Vagina (tissue), 2 donors: Measurements from ENCODE around the gene ROCK2. TPM values are rescaled to one million over a fixed set of nuclear protein-coding genes. Genes with fewer than 3 reads are reported as not detected.

Source experiments
- DNase-seq, 2 donors: peaks; one replicate each; pipeline ENCODE4 v3.0.0-alpha.2; 2017; ENCODE audit errors: extremely low spot score in 2 of 2
- H3K27ac ChIP-seq: fragments of 200-600 bp; sonication (generic); one replicate; pipeline ENCODE4 v1.5.1; 2019
- H3K27me3 ChIP-seq: fragments of 200-600 bp; sonication (generic); one replicate; pipeline ENCODE4 v1.5.1; 2019
- H3K36me3 ChIP-seq, 2 donors: fragments of 200-600 bp; sonication (generic); one replicate each; pipeline ENCODE4 v1.5.1; 2017 to 2019
- H3K4me1 ChIP-seq: fragments of 200-600 bp; sonication (generic); one replicate; pipeline ENCODE4 v1.5.1; 2019
- H3K4me3 ChIP-seq, 2 donors: fragments of 200-600 bp; sonication (generic); 1 replicate in 1 of 2; 2 replicates in 1 of 2; pipeline ENCODE4 v1.5.1; 2016 to 2019
- H3K9me3 ChIP-seq: fragments of 200-600 bp; sonication (generic); one replicate; pipeline ENCODE4 v1.5.1; 2019
- CTCF ChIP-seq, 3 experiments: fragments of 450-650 bp in 2 of 3; fragments of 200-600 bp in 1 of 3; sonication (generic) in 1 of 3; IDR thresholded peaks; one replicate each; pipeline ENCODE4 v1.5.1; 2017 to 2019; ENCODE audit warnings: antibody characterized with exemption in 3 of 3, mild to moderate bottlenecking in 2 of 3, moderate library complexity in 2 of 3
- POLR2A ChIP-seq, 2 donors: fragments of 450-650 bp; IDR thresholded peaks; one replicate each; pipeline ENCODE4 v1.6.1; 2017; ENCODE audit warnings: antibody characterized with exemption in 2 of 2, mild to moderate bottlenecking in 2 of 2, moderate library complexity in 2 of 2
- POLR2AphosphoS5 ChIP-seq, 2 donors: sonication (generic); formaldehyde crosslinking; IDR thresholded peaks; one replicate each; pipeline ENCODE4 v1.9.0; 2017; ENCODE audit warnings: antibody characterized with exemption in 2 of 2, mild to moderate bottlenecking in 2 of 2, low read depth in 1 of 2; ENCODE audit not compliant: insufficient read depth in 1 of 2
- intact Hi-C: fragments of 100-400 bp; cut with DNase I; formaldehyde crosslinking; loops from one replicate; pipeline ENCODE4 v1.15.1; 2023
- total RNA-seq: library from RNA; depleted of rRNA; stranded (reverse); fragments of >200 nt; gene quantifications from one replicate; pipeline ENCODE4 v1.2.3, GENCODE V29; 2016

ROCK2 gene
- total RNA-seq, 1 donor from 2014 or later, result 49.4 TPM

GRCh38 chr2:11389052-11389420 lies 44.6 kb upstream of the ROCK2 start:
- Histone ChIP-seq H3K27me3 (no peaks in the 10 kb centered on the region), H3K4me1 (peaks cover 28% of the 10 kb centered on the region), H3K27ac (no peak overlapping the region), H3K36me3 (no peaks in the 10 kb centered on the region), H3K9me3 (no peaks in the 10 kb centered on the region), H3K4me3 (no peak overlapping the region)
- TF ChIP-seq POLR2AphosphoS5 (IDR thresholded peaks at IDR 0.05; ENCODE audit: insufficient read depth in 1 of 2, low read depth in 1 of 2) (no peak), POLR2A (IDR thresholded peaks at IDR 0.05) (no peak), CTCF (IDR thresholded peaks at IDR 0.05) (no peak)
- DNase-seq, result no peak
- intact Hi-C loops, result no loop called here

- Histone ChIP-seq H3K36me3 (no peaks in the 10 kb centered on the region), H3K27me3 (no peaks in the 10 kb centered on the region), H3K4me1 (peaks cover 26% of the 10 kb centered on the region), H3K4me3 (no peak overlapping the region), H3K9me3 (no peaks in the 10 kb centered on the region), H3K27ac (no peak overlapping the region)
- no peak for DNase-seq
- no peak for TF ChIP-seq POLR2AphosphoS5 (IDR thresholded peaks at IDR 0.05; ENCODE audit: insufficient read depth in 1 of 2, low read depth in 1 of 2)
- no peak for TF ChIP-seq POLR2A (IDR thresholded peaks at IDR 0.05)
- TF ChIP-seq CTCF (IDR thresholded peaks at IDR 0.05), result no peak
- intact Hi-C loops, result no loop called here
Observed at GRCh38 chr2:11388262-11389051, 44.0 kb upstream of the ROCK2 start.

GRCh38 chr2:11387843-11388242 lies 43.4 kb upstream of the ROCK2 start:
- Histone ChIP-seq H3K36me3 (no peaks in the 10 kb centered on the region), H3K9me3 (no peaks in the 10 kb centered on the region), H3K4me3 (no peak overlapping the region), H3K27ac (no peak overlapping the region), H3K4me1 (peaks cover 26% of the 10 kb centered on the region), H3K27me3 (no peaks in the 10 kb centered on the region)
- intact Hi-C loops, result no loop called here
- no peak for DNase-seq
- TF ChIP-seq POLR2A (IDR thresholded peaks at IDR 0.05), result no peak
- TF ChIP-seq CTCF (IDR thresholded peaks at IDR 0.05), result no peak
- no peak for TF ChIP-seq POLR2AphosphoS5 (IDR thresholded peaks at IDR 0.05; ENCODE audit: insufficient read depth in 1 of 2, low read depth in 1 of 2)

GRCh38 chr2:11387100-11387390 lies 42.6 kb upstream of the ROCK2 start:
- no peak overlapping the region for H3K27ac ChIP-seq
- DNase-seq, result no peak
- H3K9me3 ChIP-seq, result no peaks in the 10 kb centered on the region
- no peak for TF ChIP-seq CTCF (IDR thresholded peaks at IDR 0.05)
- TF ChIP-seq POLR2A (IDR thresholded peaks at IDR 0.05), result no peak
- TF ChIP-seq POLR2AphosphoS5 (IDR thresholded peaks at IDR 0.05; ENCODE audit: insufficient read depth in 1 of 2, low read depth in 1 of 2), result no peak
- peaks cover 23% of the 10 kb centered on the region for H3K4me1 ChIP-seq
- H3K4me3 ChIP-seq, result no peak overlapping the region
- H3K36me3 ChIP-seq, result no peaks in the 10 kb centered on the region
- intact Hi-C loops, result no loop called here
- H3K27me3 ChIP-seq, result no peaks in the 10 kb centered on the region

- Histone ChIP-seq H3K9me3 (no peaks in the 10 kb centered on the region), H3K36me3 (no peaks in the 10 kb centered on the region), H3K27ac (no peak overlapping the region), H3K4me1 (peaks cover 15% of the 10 kb centered on the region), H3K4me3 (no peak overlapping the region), H3K27me3 (no peaks in the 10 kb centered on the region)
- TF ChIP-seq POLR2A (IDR thresholded peaks at IDR 0.05), result no peak
- no peak for TF ChIP-seq POLR2AphosphoS5 (IDR thresholded peaks at IDR 0.05; ENCODE audit: insufficient read depth in 1 of 2, low read depth in 1 of 2)
- no peak for TF ChIP-seq CTCF (IDR thresholded peaks at IDR 0.05)
- no peak for DNase-seq
- intact Hi-C loops, result no loop called here
Observed at GRCh38 chr2:11385847-11386246, 41.4 kb upstream of the ROCK2 start.
